HCT116 (cell line): ENCODE data around the gene SRPK3.

Experiments used
- CEBPB ChIP-seq: IDR thresholded peaks from 2 replicates; pipeline ENCODE4 v1.6.1; 2012; ENCODE audit warnings: low read depth
- EGR1 ChIP-seq: IDR thresholded peaks from 2 replicates; pipeline ENCODE4 v1.6.1; 2012; ENCODE audit warnings: low read depth
- ELF1 ChIP-seq: IDR thresholded peaks from 2 replicates; pipeline ENCODE4 v1.6.1; 2012; ENCODE audit warnings: low read depth, borderline replicate concordance
- EZH2 ChIP-seq: fragments of 200-600 bp; sonication (generic); IDR thresholded peaks from 2 replicates; pipeline ENCODE4 v1.6.1; 2017; ENCODE audit warnings: antibody characterized with exemption, mixed run types
- JUND ChIP-seq: IDR thresholded peaks from 2 replicates; pipeline ENCODE4 v1.6.1; 2012
- POLR2A ChIP-seq: IDR thresholded peaks from 2 replicates; pipeline ENCODE4 v1.7.0; 2011; ENCODE audit warnings: borderline replicate concordance; ENCODE audit not compliant: insufficient read depth, insufficient read length; ENCODE audit errors: extremely low read depth
- POLR2AphosphoS5 ChIP-seq: IDR thresholded peaks from 2 replicates; pipeline ENCODE4 v1.6.1; 2011; ENCODE audit warnings: mild to moderate bottlenecking, low read depth, low read length, moderate library complexity
- RAD21 ChIP-seq: IDR thresholded peaks from 2 replicates; pipeline ENCODE4 v1.6.1; 2012; ENCODE audit warnings: low read depth, mild to moderate bottlenecking
- YY1 ChIP-seq: IDR thresholded peaks from 2 replicates; pipeline ENCODE4 v1.6.1; 2011; ENCODE audit warnings: low read length, low read depth, moderate library complexity, mild to moderate bottlenecking; ENCODE audit not compliant: insufficient replicate concordance; ENCODE audit errors: extremely low read depth
- ZNF274 ChIP-seq: fragments of 200-500 bp; sonication (Bioruptor generic); IDR thresholded peaks from 2 replicates; pipeline ENCODE4 v1.6.1; 2014; ENCODE audit warnings: mild to moderate bottlenecking, low read depth, low read length, inconsistent platforms
- TF ChIP-seq, protein P1 (sequence below), 3 experiments: fragments of 200-600 bp in 1 of 3; sonication (generic) in 1 of 3; IDR thresholded peaks in 2 of 3; conservative IDR thresholded peaks in 1 of 3; 2 replicates each; pipeline ENCODE4 v1.5.1; 2012 to 2017; ENCODE audit warnings: low read depth in 2 of 3, low read length in 2 of 3, antibody characterized with exemption in 1 of 3, borderline replicate concordance in 1 of 3, control low read depth in 1 of 3, mild to moderate bottlenecking in 1 of 3, mixed read lengths in 1 of 3, mixed run types in 1 of 3, moderate library complexity in 1 of 3; ENCODE audit not compliant: insufficient read depth in 1 of 3
- TF ChIP-seq, protein P2 (sequence below): IDR thresholded peaks from 2 replicates; pipeline ENCODE4 v1.6.1; 2012; ENCODE audit warnings: low read depth
- TF ChIP-seq, protein P3 (sequence below): IDR thresholded peaks from 2 replicates; pipeline ENCODE4 v1.6.1; 2011; ENCODE audit warnings: mild to moderate bottlenecking, low read length, moderate library complexity; ENCODE audit not compliant: insufficient replicate concordance; ENCODE audit errors: extremely low read depth
- TF ChIP-seq, protein P4 (sequence below): IDR thresholded peaks from 2 replicates; pipeline ENCODE4 v1.6.1; 2012

DNA sequence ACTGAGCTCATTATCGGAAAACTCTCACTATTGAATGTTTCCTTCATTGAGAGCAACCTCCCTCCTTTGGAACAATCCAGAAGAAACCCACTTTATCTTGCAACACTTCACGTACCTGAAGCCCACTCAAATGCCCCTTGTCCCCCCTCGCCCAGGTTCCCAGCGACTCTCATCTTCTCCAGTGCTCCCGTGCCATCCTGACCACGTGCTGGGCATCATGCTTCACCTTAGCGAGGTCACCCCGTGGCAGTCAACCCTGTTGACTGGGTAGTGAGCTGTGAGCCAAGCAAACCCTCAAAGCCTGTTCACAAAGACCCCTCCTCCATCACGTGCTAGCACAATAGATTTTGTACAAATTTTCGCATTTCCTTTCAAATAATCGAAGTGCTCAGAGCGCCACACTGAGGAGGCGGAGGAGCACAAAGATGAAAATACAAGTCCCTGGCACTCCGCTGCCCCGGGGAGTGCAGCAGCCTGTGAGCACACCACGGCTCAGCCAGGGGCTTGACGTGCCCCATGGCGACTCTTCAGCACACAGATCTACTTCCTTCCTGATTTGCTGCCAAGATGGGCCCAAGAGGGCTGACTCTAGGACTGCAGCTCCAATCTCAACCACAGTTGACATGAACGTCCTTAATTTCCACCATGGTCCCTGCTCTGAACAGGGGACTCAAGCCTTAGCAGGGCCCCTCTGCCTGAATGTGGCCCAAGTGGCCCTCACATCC is 33.9 kb downstream of the SRPK3 start:
- TF ChIP-seq EGR1 (no peak), POLR2AphosphoS5 (no peak), ELF1 (no peak), POLR2A (no peak), ZNF274 (no peak), JUND (no peak), RAD21 (no peak), EZH2 (no peak), YY1 (no peak), CEBPB (no peak)
- TF ChIP-seq, protein P1, sequence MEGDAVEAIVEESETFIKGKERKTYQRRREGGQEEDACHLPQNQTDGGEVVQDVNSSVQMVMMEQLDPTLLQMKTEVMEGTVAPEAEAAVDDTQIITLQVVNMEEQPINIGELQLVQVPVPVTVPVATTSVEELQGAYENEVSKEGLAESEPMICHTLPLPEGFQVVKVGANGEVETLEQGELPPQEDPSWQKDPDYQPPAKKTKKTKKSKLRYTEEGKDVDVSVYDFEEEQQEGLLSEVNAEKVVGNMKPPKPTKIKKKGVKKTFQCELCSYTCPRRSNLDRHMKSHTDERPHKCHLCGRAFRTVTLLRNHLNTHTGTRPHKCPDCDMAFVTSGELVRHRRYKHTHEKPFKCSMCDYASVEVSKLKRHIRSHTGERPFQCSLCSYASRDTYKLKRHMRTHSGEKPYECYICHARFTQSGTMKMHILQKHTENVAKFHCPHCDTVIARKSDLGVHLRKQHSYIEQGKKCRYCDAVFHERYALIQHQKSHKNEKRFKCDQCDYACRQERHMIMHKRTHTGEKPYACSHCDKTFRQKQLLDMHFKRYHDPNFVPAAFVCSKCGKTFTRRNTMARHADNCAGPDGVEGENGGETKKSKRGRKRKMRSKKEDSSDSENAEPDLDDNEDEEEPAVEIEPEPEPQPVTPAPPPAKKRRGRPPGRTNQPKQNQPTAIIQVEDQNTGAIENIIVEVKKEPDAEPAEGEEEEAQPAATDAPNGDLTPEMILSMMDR (IDR thresholded peaks at IDR 0.05 in 2 of 3, conservative IDR thresholded peaks at IDR 0.05 in 1 of 3; ENCODE audit: borderline replicate concordance in 1 of 3, insufficient read depth in 1 of 3, low read depth in 2 of 3, low read length in 2 of 3), result no peak
- TF ChIP-seq, protein P2, sequence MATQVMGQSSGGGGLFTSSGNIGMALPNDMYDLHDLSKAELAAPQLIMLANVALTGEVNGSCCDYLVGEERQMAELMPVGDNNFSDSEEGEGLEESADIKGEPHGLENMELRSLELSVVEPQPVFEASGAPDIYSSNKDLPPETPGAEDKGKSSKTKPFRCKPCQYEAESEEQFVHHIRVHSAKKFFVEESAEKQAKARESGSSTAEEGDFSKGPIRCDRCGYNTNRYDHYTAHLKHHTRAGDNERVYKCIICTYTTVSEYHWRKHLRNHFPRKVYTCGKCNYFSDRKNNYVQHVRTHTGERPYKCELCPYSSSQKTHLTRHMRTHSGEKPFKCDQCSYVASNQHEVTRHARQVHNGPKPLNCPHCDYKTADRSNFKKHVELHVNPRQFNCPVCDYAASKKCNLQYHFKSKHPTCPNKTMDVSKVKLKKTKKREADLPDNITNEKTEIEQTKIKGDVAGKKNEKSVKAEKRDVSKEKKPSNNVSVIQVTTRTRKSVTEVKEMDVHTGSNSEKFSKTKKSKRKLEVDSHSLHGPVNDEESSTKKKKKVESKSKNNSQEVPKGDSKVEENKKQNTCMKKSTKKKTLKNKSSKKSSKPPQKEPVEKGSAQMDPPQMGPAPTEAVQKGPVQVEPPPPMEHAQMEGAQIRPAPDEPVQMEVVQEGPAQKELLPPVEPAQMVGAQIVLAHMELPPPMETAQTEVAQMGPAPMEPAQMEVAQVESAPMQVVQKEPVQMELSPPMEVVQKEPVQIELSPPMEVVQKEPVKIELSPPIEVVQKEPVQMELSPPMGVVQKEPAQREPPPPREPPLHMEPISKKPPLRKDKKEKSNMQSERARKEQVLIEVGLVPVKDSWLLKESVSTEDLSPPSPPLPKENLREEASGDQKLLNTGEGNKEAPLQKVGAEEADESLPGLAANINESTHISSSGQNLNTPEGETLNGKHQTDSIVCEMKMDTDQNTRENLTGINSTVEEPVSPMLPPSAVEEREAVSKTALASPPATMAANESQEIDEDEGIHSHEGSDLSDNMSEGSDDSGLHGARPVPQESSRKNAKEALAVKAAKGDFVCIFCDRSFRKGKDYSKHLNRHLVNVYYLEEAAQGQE, result no peak
- TF ChIP-seq, protein P3, sequence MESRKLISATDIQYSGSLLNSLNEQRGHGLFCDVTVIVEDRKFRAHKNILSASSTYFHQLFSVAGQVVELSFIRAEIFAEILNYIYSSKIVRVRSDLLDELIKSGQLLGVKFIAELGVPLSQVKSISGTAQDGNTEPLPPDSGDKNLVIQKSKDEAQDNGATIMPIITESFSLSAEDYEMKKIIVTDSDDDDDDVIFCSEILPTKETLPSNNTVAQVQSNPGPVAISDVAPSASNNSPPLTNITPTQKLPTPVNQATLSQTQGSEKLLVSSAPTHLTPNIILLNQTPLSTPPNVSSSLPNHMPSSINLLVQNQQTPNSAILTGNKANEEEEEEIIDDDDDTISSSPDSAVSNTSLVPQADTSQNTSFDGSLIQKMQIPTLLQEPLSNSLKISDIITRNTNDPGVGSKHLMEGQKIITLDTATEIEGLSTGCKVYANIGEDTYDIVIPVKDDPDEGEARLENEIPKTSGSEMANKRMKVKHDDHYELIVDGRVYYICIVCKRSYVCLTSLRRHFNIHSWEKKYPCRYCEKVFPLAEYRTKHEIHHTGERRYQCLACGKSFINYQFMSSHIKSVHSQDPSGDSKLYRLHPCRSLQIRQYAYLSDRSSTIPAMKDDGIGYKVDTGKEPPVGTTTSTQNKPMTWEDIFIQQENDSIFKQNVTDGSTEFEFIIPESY, result no peak
- TF ChIP-seq, protein P4, sequence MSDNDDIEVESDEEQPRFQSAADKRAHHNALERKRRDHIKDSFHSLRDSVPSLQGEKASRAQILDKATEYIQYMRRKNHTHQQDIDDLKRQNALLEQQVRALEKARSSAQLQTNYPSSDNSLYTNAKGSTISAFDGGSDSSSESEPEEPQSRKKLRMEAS, result no peak
